TTC549 (cell line): ENCODE results near the gene ROPN1.
"Not testable (repeated sequence)": the region's sequence is repeated elsewhere in the genome, so short reads cannot be mapped to it uniquely, and the experiment has no call there.

ENCODE experiments used
- FAIRE-seq: peaks from 2 replicates; lab custom pipeline; 2012; peaks lifted over from hg19 to GRCh38; lab: Jason Lieb, UNC

The ROPN1 gene

GRCh38 chr3:123991730-123992588, at the start of gene ROPN1:
TSS of gene ROPN1 (minus strand) at chr3:123992124. CDS start at chr3:123980481, 11,643 bp downstream.
- not testable (repeated sequence) for FAIRE-seq

- FAIRE-seq: no peak
These were observed 49.6 kb upstream of the ROPN1 start for GRCh38 chr3:124041553-124041952.

GRCh38 chr3:124037326-124037725, 45.4 kb upstream of the ROPN1 start:
- no peak for FAIRE-seq

- FAIRE-seq: not testable (repeated sequence)
These were observed 44.3 kb upstream of the ROPN1 start for GRCh38 chr3:124036214-124036613.

GRCh38 chr3:124035463-124036121, 43.7 kb upstream of the ROPN1 start:
- no peak for FAIRE-seq

- FAIRE-seq: no peak
These were observed 42.9 kb upstream of the ROPN1 start for GRCh38 chr3:124034844-124035152.

- no peak for FAIRE-seq
These were observed 42.3 kb upstream of the ROPN1 start for GRCh38 chr3:124034016-124034843.

- no peak for FAIRE-seq
These were observed 41.6 kb upstream of the ROPN1 start, which contains the start of gene KALRN for GRCh38 chr3:124033360-124034015. TSS of gene KALRN (plus strand) at chr3:124033369.

- no peak for FAIRE-seq
These were observed 41.0 kb upstream of the ROPN1 start for GRCh38 chr3:124032881-124033359.

- no peak for FAIRE-seq
These were observed 40.5 kb upstream of the ROPN1 start for GRCh38 chr3:124032311-124032880.

GRCh38 chr3:124026516-124026915, 34.6 kb upstream of the ROPN1 start:
- no peak for FAIRE-seq

GRCh38 chr3:124023531-124023930, 31.6 kb upstream of the ROPN1 start:
- FAIRE-seq: not testable (repeated sequence)

GRCh38 chr3:124019291-124019690, 27.4 kb upstream of the ROPN1 start:
- no peak for FAIRE-seq

GRCh38 chr3:124017502-124017901, 25.6 kb upstream of the ROPN1 start:
- not testable (repeated sequence) for FAIRE-seq

- FAIRE-seq: peak; percentile 3
These were observed 24.6 kb upstream of the ROPN1 start for GRCh38 chr3:124016483-124016882.

- FAIRE-seq: no peak
These were observed 22.5 kb upstream of the ROPN1 start for GRCh38 chr3:124014366-124014942.

- FAIRE-seq: not testable (repeated sequence)
These were observed 16.4 kb upstream of the ROPN1 start for GRCh38 chr3:124008321-124008720.

- no peak for FAIRE-seq
These were observed 15.3 kb upstream of the ROPN1 start for GRCh38 chr3:124007186-124007585.

- FAIRE-seq: not testable (repeated sequence)
These were observed 10.6 kb upstream of the ROPN1 start for GRCh38 chr3:124002405-124003079.

GRCh38 chr3:124001366-124001765, 9.4 kb upstream of the ROPN1 start:
- not testable (repeated sequence) for FAIRE-seq

GRCh38 chr3:123997543-123997942, 5.6 kb upstream of the ROPN1 start:
- no peak for FAIRE-seq
